ENCODE data around the gene DNASE2B.

Gene DNASE2B

DNA sequence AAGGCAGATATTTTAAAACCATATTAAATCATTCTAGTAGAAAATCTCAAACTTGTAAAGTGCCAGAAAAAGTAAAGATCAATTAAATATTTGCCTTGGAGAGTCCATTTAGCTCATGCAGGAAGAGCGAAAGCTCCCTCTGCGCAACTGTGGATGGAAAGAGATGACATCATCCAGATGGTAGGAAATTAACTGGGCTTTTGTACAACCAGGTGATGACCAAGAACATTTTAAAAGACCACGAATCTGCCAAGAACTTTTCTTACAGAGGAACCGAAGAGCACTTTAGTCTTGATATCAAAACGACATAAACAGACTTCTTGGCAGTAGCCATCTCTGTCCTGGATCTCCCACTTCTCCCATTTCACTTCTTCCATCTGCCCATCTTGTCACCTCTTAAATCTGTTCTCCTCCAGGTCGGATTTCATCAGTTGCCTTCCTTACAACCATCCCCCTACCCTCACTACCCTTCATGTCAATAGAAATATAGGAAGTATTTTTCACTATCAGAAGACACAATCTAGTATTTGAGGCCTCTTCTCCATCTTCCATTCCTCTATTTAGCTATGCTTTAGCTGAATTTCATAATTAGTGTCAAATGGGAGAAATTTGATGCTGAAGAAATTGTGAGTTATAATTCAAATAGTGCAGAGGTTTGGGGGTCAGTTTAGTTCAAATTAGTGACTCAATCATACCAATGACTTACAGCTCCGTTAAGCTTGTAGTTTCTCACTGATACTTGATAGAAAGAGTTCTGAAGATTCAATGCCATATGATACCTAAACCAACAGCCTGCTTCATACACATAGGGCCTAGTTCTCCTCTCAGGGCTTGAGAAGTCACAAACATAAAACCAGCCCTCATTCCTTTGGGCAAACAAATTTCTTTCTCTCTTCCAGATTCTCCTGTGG is 22.0 kb upstream of the DNASE2B start:
- Mint-ChIP-seq H3K27me3 (ENCODE audit: low read depth) (no peaks in the 10 kb centered on the region), H3K9me3 (no peaks in the 10 kb centered on the region), H3K36me3 (ENCODE audit: low read depth) (no peaks in the 10 kb centered on the region), H3K4me3 (no peak overlapping the region), H3K4me1 (peaks cover 36% of the 10 kb centered on the region), H3K27ac (peak overlapping the region in 2 of 3 experiments; percentile 42 to 48)
- no peak for TF ChIP-seq CTCF (IDR thresholded peaks at IDR 0.05; ENCODE audit: unreplicated experiment in 3 of 3)

GRCh38 chr1:84377480-84378095 is 20.7 kb upstream of the DNASE2B start:
- Mint-ChIP-seq H3K4me3 (no peak overlapping the region), H3K27ac (peak overlapping the region in 2 of 3 experiments; percentile 42 to 69), H3K4me1 (peaks cover 36% of the 10 kb centered on the region), H3K36me3 (ENCODE audit: low read depth) (no peaks in the 10 kb centered on the region), H3K27me3 (ENCODE audit: low read depth) (no peaks in the 10 kb centered on the region), H3K9me3 (no peaks in the 10 kb centered on the region)
- TF ChIP-seq CTCF (IDR thresholded peaks at IDR 0.05; ENCODE audit: unreplicated experiment in 3 of 3) = no peak

- no peak for TF ChIP-seq CTCF (IDR thresholded peaks at IDR 0.05; ENCODE audit: unreplicated experiment in 3 of 3)
- Mint-ChIP-seq H3K36me3 (ENCODE audit: low read depth) (no peaks in the 10 kb centered on the region), H3K4me1 (peaks cover 36% of the 10 kb centered on the region), H3K9me3 (no peaks in the 10 kb centered on the region), H3K27me3 (ENCODE audit: low read depth) (no peaks in the 10 kb centered on the region), H3K27ac (no peak overlapping the region), H3K4me3 (no peak overlapping the region)
These were observed 19.0 kb upstream of the DNASE2B start for GRCh38 chr1:84379138-84379916.

- H3K27me3 Mint-ChIP-seq (ENCODE audit: low read depth) = no peaks in the 10 kb centered on the region
- TF ChIP-seq CTCF (IDR thresholded peaks at IDR 0.05; ENCODE audit: unreplicated experiment in 3 of 3) = no peak
- H3K36me3 Mint-ChIP-seq (ENCODE audit: low read depth) = no peaks in the 10 kb centered on the region
- H3K27ac Mint-ChIP-seq = no peak overlapping the region
- H3K9me3 Mint-ChIP-seq = no peaks in the 10 kb centered on the region
- H3K4me1 Mint-ChIP-seq = peaks cover 33% of the 10 kb centered on the region
- no peak overlapping the region for H3K4me3 Mint-ChIP-seq
These were observed 18.4 kb upstream of the DNASE2B start for GRCh38 chr1:84379917-84380180.

GRCh38 chr1:84382127-84382526 is 16.2 kb upstream of the DNASE2B start:
- H3K27me3 Mint-ChIP-seq (ENCODE audit: low read depth) = no peaks in the 10 kb centered on the region
- H3K36me3 Mint-ChIP-seq (ENCODE audit: low read depth) = no peaks in the 10 kb centered on the region
- peaks cover 10% of the 10 kb centered on the region for H3K4me1 Mint-ChIP-seq

More at GRCh38 chr1:84382127-84382526, 16.2 kb upstream of the DNASE2B start:
- Mint-ChIP-seq H3K27ac (no peak overlapping the region), H3K4me3 (no peak overlapping the region), H3K9me3 (no peaks in the 10 kb centered on the region)
- TF ChIP-seq CTCF (IDR thresholded peaks at IDR 0.05; ENCODE audit: unreplicated experiment in 3 of 3) = no peak
